ENCODE data around the gene PDK2. TPM values are rescaled to one million over a fixed set of nuclear protein-coding genes. Genes with fewer than 3 reads are reported as not detected.

Gene PDK2
- total RNA-seq, 1 experiment from 2014 or later = 9.9 TPM

GRCh38 chr17:50087912-50088405 lies 7.2 kb upstream of the PDK2 start:
- H3K36me3 Mint-ChIP-seq (ENCODE audit: insufficient read depth, unreplicated experiment) = peaks cover 85% of the 10 kb centered on the region
- no peak overlapping the region for H3K4me3 Mint-ChIP-seq (ENCODE audit: unreplicated experiment)
- CTCF ChIA-PET = interaction anchor here (0.6 to 3.2 kb wide), 23 partner anchors 10 to 709 kb away, joined by 3 to 56 read pairs (median 5); partner anchors contain the start of gene ITGA3
- TF ChIP-seq CTCF (IDR thresholded peaks at IDR 0.05; ENCODE audit: unreplicated experiment) = no peak
- DNase-seq (ENCODE audit: unreplicated experiment) = no peak
- POLR2A ChIA-PET = interaction anchor here (0.7 to 2.8 kb wide), 10 partner anchors 24 to 90 kb away, joined by 3 to 30 read pairs (median 4); partner anchors contain the start of gene ITGA3
- no peaks in the 10 kb centered on the region for H3K27me3 Mint-ChIP-seq (ENCODE audit: insufficient read depth, unreplicated experiment)
- intact Hi-C loops (cut with micrococcal nuclease) = loop anchor here (1.0 kb wide), 1 partner anchor 61 kb away; no protein-coding TSS in a partner anchor
- H3K27ac Mint-ChIP-seq (ENCODE audit: low read depth, unreplicated experiment) = peak overlapping the region; percentile 27
- H3K4me1 Mint-ChIP-seq (ENCODE audit: insufficient read depth, unreplicated experiment) = no peaks in the 10 kb centered on the region
- H3K9me3 Mint-ChIP-seq (ENCODE audit: unreplicated experiment) = no peaks in the 10 kb centered on the region
- no TSS peak for BruUV-seq (replicated peaks)

GRCh38 chr17:50088952-50089825 lies 6.0 kb upstream of the PDK2 start:
- no peak overlapping the region for H3K4me3 Mint-ChIP-seq (ENCODE audit: unreplicated experiment)
- POLR2A ChIA-PET = interaction anchor here (1.0 to 6.2 kb wide), 2 partner anchors 34 to 59 kb away, joined by 3 to 77 read pairs; partner anchors contain the start of gene ITGA3
- peaks cover 7% of the 10 kb centered on the region for H3K4me1 Mint-ChIP-seq (ENCODE audit: insufficient read depth, unreplicated experiment)
- intact Hi-C loops (cut with micrococcal nuclease) = no loop called here
- DNase-seq (ENCODE audit: unreplicated experiment) = no peak
- no peaks in the 10 kb centered on the region for H3K27me3 Mint-ChIP-seq (ENCODE audit: insufficient read depth, unreplicated experiment)
- TF ChIP-seq CTCF (IDR thresholded peaks at IDR 0.05; ENCODE audit: unreplicated experiment) = no peak
- BruUV-seq (replicated peaks) = no TSS peak
- no peak overlapping the region for H3K27ac Mint-ChIP-seq (ENCODE audit: low read depth, unreplicated experiment)
- H3K36me3 Mint-ChIP-seq (ENCODE audit: insufficient read depth, unreplicated experiment) = peaks cover 73% of the 10 kb centered on the region
- no peaks in the 10 kb centered on the region for H3K9me3 Mint-ChIP-seq (ENCODE audit: unreplicated experiment)
- CTCF ChIA-PET = interaction anchor here (2.3 to 5.6 kb wide), 3 partner anchors 11 to 62 kb away, joined by 21 to 54 read pairs (median 30); no protein-coding TSS in a partner anchor

GRCh38 chr17:50090071-50090470 lies 5.1 kb upstream of the PDK2 start:
- no peaks in the 10 kb centered on the region for H3K27me3 Mint-ChIP-seq (ENCODE audit: insufficient read depth, unreplicated experiment)
- intact Hi-C loops (cut with micrococcal nuclease) = no loop called here
- H3K4me3 Mint-ChIP-seq (ENCODE audit: unreplicated experiment) = no peak overlapping the region
- H3K27ac Mint-ChIP-seq (ENCODE audit: low read depth, unreplicated experiment) = no peak overlapping the region
- ChIA-PET POLR2A (interaction anchor here (1.0 to 6.2 kb wide), 3 partner anchors 16 to 58 kb away, joined by 3 to 77 read pairs (median 7); partner anchors contain the start of gene ITGA3), CTCF (interaction anchor here (0.6 to 5.6 kb wide), 3 partner anchors 8 to 308 kb away, joined by 4 to 54 read pairs (median 4); no protein-coding TSS in a partner anchor)
- TSS peak; percentile 66 for BruUV-seq (replicated peaks)
- peaks cover 72% of the 10 kb centered on the region for H3K36me3 Mint-ChIP-seq (ENCODE audit: insufficient read depth, unreplicated experiment)
- no peak for TF ChIP-seq CTCF (IDR thresholded peaks at IDR 0.05; ENCODE audit: unreplicated experiment)
- H3K9me3 Mint-ChIP-seq (ENCODE audit: unreplicated experiment) = no peaks in the 10 kb centered on the region
- DNase-seq (ENCODE audit: unreplicated experiment) = no peak
- peaks cover 15% of the 10 kb centered on the region for H3K4me1 Mint-ChIP-seq (ENCODE audit: insufficient read depth, unreplicated experiment)
